Measurements from ENCODE around the gene OLA1. TPM values are rescaled to one million over a fixed set of nuclear protein-coding genes. Genes with fewer than 3 reads are reported as not detected.

The OLA1 gene
- total and polyA plus RNA-seq, 9 of the 15 experiments (the other 6 are each of a cell fraction or from before 2014, with no cell fraction given): 208 to 353 (median 225) TPM

- H3K9me3 ChIP-seq (replicated peaks; ENCODE audit: control insufficient read depth, insufficient read depth, low read depth, low read length): no peaks in the 10 kb centered on the region
- no peaks in the 10 kb centered on the region for H3K27me3 ChIP-seq (ENCODE audit: control insufficient read depth in 2 of 2, insufficient read depth in 2 of 2, low read length in 2 of 2)
- H3K4me2 ChIP-seq (ENCODE audit: insufficient read depth, low read length): no peak overlapping the region
- no peaks in the 10 kb centered on the region for H3K79me2 ChIP-seq (ENCODE audit: control insufficient read depth, insufficient read depth, low read length)
- in situ Hi-C loops (cut with MboI): no loop called here
- H3K9ac ChIP-seq (ENCODE audit: insufficient read depth in 1 of 2, low read depth in 2 of 2, low read length in 2 of 2): no peak overlapping the region
- ATAC-seq (no peak), DNase-seq (ENCODE audit: extremely low read depth in 1 of 4, low spot score in 3 of 4) (no peak), FAIRE-seq (no peak)
- 83% methylated on average over 1 of the region's 1 CpG for WGBS (ENCODE audit: insufficient coverage, low coverage, missing lambda C conversion rate)
- ChIA-PET CTCF (ENCODE audit: low intra/inter-chr PET ratio) (no interaction called here), POLR2A (no interaction called here)
- no peak overlapping the region for H3K27ac ChIP-seq (ENCODE audit: extremely low read depth, low read depth, low read length)
- no peak for TF ChIP-seq IRF2 (CRISPR knock-in tag; IDR thresholded peaks at IDR 0.05)
- TF ChIP-seq GTF2E2 (tag; IDR thresholded peaks at IDR 0.05): no peak
- TF ChIP-seq ZNF324 (CRISPR knock-in tag; IDR thresholded peaks at IDR 0.05): no peak
- no peak for TF ChIP-seq ATF7 (IDR thresholded peaks at IDR 0.05)
- no peak for TF ChIP-seq FOXA3 (CRISPR knock-in tag; conservative IDR thresholded peaks at IDR 0.05 in 1 of 2, IDR thresholded peaks at IDR 0.05 in 1 of 2)
- H4K20me1 ChIP-seq (replicated peaks; ENCODE audit: control insufficient read depth, insufficient read depth, low read length): no peaks in the 10 kb centered on the region
- no peak overlapping the region for H3K4me3 ChIP-seq
- H3K36me3 ChIP-seq (ENCODE audit: control insufficient read depth, insufficient read depth, low read length): peaks cover 17% of the 10 kb centered on the region
- intact Hi-C loops (cut with micrococcal nuclease): no loop called here
- H3K9me1 ChIP-seq (ENCODE audit: control insufficient read depth, insufficient read depth, low read length): no peaks in the 10 kb centered on the region
- H2AFZ ChIP-seq (ENCODE audit: low read depth, low read length): no peak overlapping the region
- 0 out of 5 replicates have a peak, but pooled peaks cover 0 to 2% of the 10 kb centered on the region in 2 experiments for H3K4me1 ChIP-seq (replicated peaks in 1 of 2; ENCODE audit: control insufficient read depth in 2 of 2, insufficient read depth in 2 of 2, low read length in 2 of 2)
- BruUV-seq (replicated peaks): no TSS peak
Measured at GRCh38 chr2:174085781-174086180, 162.6 kb downstream of the OLA1 start.

DNA sequence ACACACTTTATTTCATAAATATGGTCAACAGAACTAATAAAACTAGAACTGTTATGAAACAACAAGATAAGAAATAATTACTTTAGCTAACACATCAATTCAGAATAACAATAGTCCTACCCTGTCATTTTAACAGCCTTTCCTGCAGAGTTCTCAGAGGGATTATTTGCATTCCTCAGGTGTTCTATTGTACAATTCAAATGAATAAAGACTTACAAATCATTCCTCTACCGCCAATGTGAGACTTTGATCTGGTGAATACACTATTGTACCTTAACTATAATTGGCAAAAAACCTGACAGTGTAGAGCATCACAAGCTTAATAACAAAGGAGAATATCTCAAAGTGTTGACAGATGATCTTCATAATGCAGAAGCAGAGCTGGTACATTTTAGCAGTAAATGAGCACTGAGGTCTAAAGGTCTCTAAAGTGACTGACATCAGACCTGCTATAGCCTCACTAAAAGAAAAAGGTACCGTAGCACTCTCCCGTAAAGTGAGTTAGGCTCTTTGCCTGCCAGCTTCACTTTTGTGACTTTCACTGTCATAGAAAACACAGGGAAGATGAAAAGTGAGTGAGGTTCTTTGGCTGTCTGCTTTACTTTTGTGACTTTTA is 164.4 kb downstream of the OLA1 start:
- Histone ChIP-seq H3K79me2 (ENCODE audit: control insufficient read depth, insufficient read depth, low read length) (no peaks in the 10 kb centered on the region), H3K4me3 (no peak overlapping the region), H3K9ac (ENCODE audit: insufficient read depth in 1 of 2, low read depth in 2 of 2, low read length in 2 of 2) (no peak overlapping the region), H4K20me1 (replicated peaks; ENCODE audit: control insufficient read depth, insufficient read depth, low read length) (no peaks in the 10 kb centered on the region), H3K27me3 (ENCODE audit: control insufficient read depth in 2 of 2, insufficient read depth in 2 of 2, low read length in 2 of 2) (no peaks in the 10 kb centered on the region), H3K4me1 (replicated peaks in 1 of 2; ENCODE audit: control insufficient read depth in 2 of 2, insufficient read depth in 2 of 2, low read length in 2 of 2) (peaks cover 0 to 5% of the 10 kb centered on the region in 2 experiments; a peak in 1 of 5 replicates), H3K9me3 (replicated peaks; ENCODE audit: control insufficient read depth, insufficient read depth, low read depth, low read length) (no peaks in the 10 kb centered on the region), H2AFZ (ENCODE audit: low read depth, low read length) (no peak overlapping the region), H3K4me2 (ENCODE audit: insufficient read depth, low read length) (no peak overlapping the region), H3K36me3 (ENCODE audit: control insufficient read depth, insufficient read depth, low read length) (peaks cover 17% of the 10 kb centered on the region), H3K9me1 (ENCODE audit: control insufficient read depth, insufficient read depth, low read length) (no peaks in the 10 kb centered on the region), H3K27ac (ENCODE audit: extremely low read depth, low read depth, low read length) (no peak overlapping the region)
- CTCF ChIA-PET (ENCODE audit: low intra/inter-chr PET ratio): no interaction called here
- TF ChIP-seq ZNF12 (CRISPR knock-in tag; IDR thresholded peaks at IDR 0.05) (no peak), DIDO1 (tag; IDR thresholded peaks at IDR 0.05; ENCODE audit: low read depth) (no peak), IRF1 (CRISPR knock-in tag; IDR thresholded peaks at IDR 0.05; ENCODE audit: borderline replicate concordance) (no peak)
- TF ChIP-seq, protein P1, sequence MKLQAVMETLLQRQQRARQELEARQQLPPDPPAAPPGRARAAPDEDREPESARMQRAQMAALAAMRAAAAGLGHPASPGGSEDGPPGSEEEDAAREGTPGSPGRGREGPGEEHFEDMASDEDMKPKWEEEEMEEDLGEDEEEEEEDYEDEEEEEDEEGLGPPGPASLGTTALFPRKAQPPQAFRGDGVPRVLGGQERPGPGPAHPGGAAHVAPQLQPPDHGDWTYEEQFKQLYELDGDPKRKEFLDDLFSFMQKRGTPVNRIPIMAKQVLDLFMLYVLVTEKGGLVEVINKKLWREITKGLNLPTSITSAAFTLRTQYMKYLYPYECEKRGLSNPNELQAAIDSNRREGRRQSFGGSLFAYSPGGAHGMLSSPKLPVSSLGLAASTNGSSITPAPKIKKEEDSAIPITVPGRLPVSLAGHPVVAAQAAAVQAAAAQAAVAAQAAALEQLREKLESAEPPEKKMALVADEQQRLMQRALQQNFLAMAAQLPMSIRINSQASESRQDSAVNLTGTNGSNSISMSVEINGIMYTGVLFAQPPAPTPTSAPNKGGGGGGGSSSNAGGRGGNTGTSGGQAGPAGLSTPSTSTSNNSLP (IDR thresholded peaks at IDR 0.05; ENCODE audit: borderline replicate concordance, low read depth, low read length): no peak
- TF ChIP-seq, protein P2, sequence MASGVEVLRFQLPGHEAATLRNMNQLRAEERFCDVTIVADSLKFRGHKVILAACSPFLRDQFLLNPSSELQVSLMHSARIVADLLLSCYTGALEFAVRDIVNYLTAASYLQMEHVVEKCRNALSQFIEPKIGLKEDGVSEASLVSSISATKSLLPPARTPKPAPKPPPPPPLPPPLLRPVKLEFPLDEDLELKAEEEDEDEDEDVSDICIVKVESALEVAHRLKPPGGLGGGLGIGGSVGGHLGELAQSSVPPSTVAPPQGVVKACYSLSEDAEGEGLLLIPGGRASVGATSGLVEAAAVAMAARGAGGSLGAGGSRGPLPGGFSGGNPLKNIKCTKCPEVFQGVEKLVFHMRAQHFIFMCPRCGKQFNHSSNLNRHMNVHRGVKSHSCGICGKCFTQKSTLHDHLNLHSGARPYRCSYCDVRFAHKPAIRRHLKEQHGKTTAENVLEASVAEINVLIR (CRISPR knock-in tag; IDR thresholded peaks at IDR 0.05): no peak
- DNase-seq (ENCODE audit: extremely low read depth in 1 of 4, low spot score in 3 of 4) (no peak), ATAC-seq (no peak), FAIRE-seq (no peak)
- intact Hi-C loops (cut with micrococcal nuclease): no loop called here
- no TSS peak for BruUV-seq (replicated peaks)
- 87% methylated on average over 3 of the region's 3 CpGs for WGBS (ENCODE audit: insufficient coverage, low coverage, missing lambda C conversion rate)
- in situ Hi-C loops (cut with MboI): no loop called here
- POLR2A ChIA-PET: interaction anchor here (0.7 to 1.4 kb wide), 3 partner anchors 9 to 12 kb away, joined by 3 to 4 read pairs (median 3); no protein-coding TSS in a partner anchor

Measured in K562 (cell line).